Lower leg skin (tissue), 3 donors: ENCODE data around the gene CUEDC2.

ENCODE experiments used
- CTCF ChIP-seq, 3 donors: fragments of 450-650 bp; IDR thresholded peaks; one replicate each; pipeline ENCODE4 v1.5.1; 2016; ENCODE audit warnings: antibody characterized with exemption in 3 of 3, mild to moderate bottlenecking in 3 of 3, moderate library complexity in 2 of 3
- POLR2A ChIP-seq, 2 donors: fragments of 450-650 bp; IDR thresholded peaks; one replicate each; pipeline ENCODE4 v1.6.1; 2016 to 2017; ENCODE audit warnings: antibody characterized with exemption in 2 of 2, mild to moderate bottlenecking in 1 of 2, moderate library complexity in 1 of 2

- TF ChIP-seq CTCF (IDR thresholded peaks at IDR 0.05): no peak
- no peak for TF ChIP-seq POLR2A (IDR thresholded peaks at IDR 0.05)
These were observed 8.2 kb downstream of the CUEDC2 start for GRCh38 chr10:102424145-102424544.
